Measurements from ENCODE around the gene C17orf58.

C17orf58 gene

DNA sequence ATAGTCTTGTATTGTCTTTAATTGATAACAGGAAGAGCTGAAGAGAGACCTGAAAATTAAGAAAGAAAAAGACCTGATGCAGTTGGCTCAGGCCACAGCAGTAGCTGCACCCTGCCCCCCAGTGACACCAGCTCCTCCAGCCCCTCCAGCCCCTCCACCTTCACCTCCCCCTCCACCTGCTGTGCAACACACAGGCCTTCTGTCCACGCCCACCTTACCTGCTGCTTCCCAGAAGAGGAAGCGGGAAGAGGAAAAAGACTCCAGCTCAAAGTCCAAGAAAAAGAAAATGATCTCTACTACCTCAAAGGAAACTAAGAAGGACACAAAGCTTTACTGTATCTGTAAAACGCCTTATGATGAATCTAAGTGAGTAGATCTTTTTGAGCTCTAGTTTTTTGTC, 36.8 kb downstream of the C17orf58 start:
- H3K36me3 ChIP-seq (ENCODE audit: control insufficient read depth, insufficient read depth, low read length) = peaks cover 64% of the 10 kb centered on the region
- H3K4me1 ChIP-seq (ENCODE audit: control insufficient read depth, insufficient read depth, low read length, poor library complexity, severe bottlenecking) = no peaks in the 10 kb centered on the region
- 80 to 88% methylated on average over 1 to 2 of the region's 3 CpGs for WGBS, 2 experiments (ENCODE audit: insufficient coverage in 2 of 2)
- H3K27ac ChIP-seq (ENCODE audit: low read depth, low read length, severe bottlenecking) = no peak overlapping the region
- no peak overlapping the region for H3K4me3 ChIP-seq (ENCODE audit: extremely low read depth, insufficient read depth, low read length, poor library complexity, severe bottlenecking)
- H3K9me3 ChIP-seq (ENCODE audit: control insufficient read depth, low read length) = no peaks in the 10 kb centered on the region

GRCh38 chr17:67950945-67951344, 45.3 kb downstream of the C17orf58 start:
- H3K36me3 ChIP-seq (ENCODE audit: control insufficient read depth, insufficient read depth, low read length) = peaks cover 80% of the 10 kb centered on the region
- H3K4me1 ChIP-seq (ENCODE audit: control insufficient read depth, insufficient read depth, low read length, poor library complexity, severe bottlenecking) = no peaks in the 10 kb centered on the region
- H3K9me3 ChIP-seq (ENCODE audit: control insufficient read depth, low read length) = no peaks in the 10 kb centered on the region
- no peak overlapping the region for H3K27ac ChIP-seq (ENCODE audit: low read depth, low read length, severe bottlenecking)
- no peak overlapping the region for H3K4me3 ChIP-seq (ENCODE audit: extremely low read depth, insufficient read depth, low read length, poor library complexity, severe bottlenecking)
- 92% methylated on average over 2 of the region's 2 CpGs; no CpG with 5 or more reads in 1 of the 2 experiments for WGBS, 2 experiments (ENCODE audit: insufficient coverage in 2 of 2)

- Histone ChIP-seq H3K36me3 (ENCODE audit: control insufficient read depth, insufficient read depth, low read length) (peaks cover 84% of the 10 kb centered on the region), H3K4me3 (ENCODE audit: extremely low read depth, insufficient read depth, low read length, poor library complexity, severe bottlenecking) (no peak overlapping the region), H3K4me1 (ENCODE audit: control insufficient read depth, insufficient read depth, low read length, poor library complexity, severe bottlenecking) (no peaks in the 10 kb centered on the region), H3K27ac (ENCODE audit: low read depth, low read length, severe bottlenecking) (no peak overlapping the region), H3K9me3 (ENCODE audit: control insufficient read depth, low read length) (no peaks in the 10 kb centered on the region)
- WGBS, 2 experiments (ENCODE audit: insufficient coverage in 2 of 2) = 89 to 100% methylated on average over 1 to 2 of the region's 5 CpGs
Measured at GRCh38 chr17:67947325-67947813, 48.9 kb downstream of the C17orf58 start.

- Histone ChIP-seq H3K4me3 (ENCODE audit: extremely low read depth, insufficient read depth, low read length, poor library complexity, severe bottlenecking) (no peak overlapping the region), H3K9me3 (ENCODE audit: control insufficient read depth, low read length) (no peaks in the 10 kb centered on the region), H3K36me3 (ENCODE audit: control insufficient read depth, insufficient read depth, low read length) (peaks cover 86% of the 10 kb centered on the region), H3K27ac (ENCODE audit: low read depth, low read length, severe bottlenecking) (no peak overlapping the region), H3K4me1 (ENCODE audit: control insufficient read depth, insufficient read depth, low read length, poor library complexity, severe bottlenecking) (no peaks in the 10 kb centered on the region)
Measured at GRCh38 chr17:67946513-67946912, 49.8 kb downstream of the C17orf58 start.

- no peaks in the 10 kb centered on the region for H3K4me1 ChIP-seq (ENCODE audit: control insufficient read depth, insufficient read depth, low read length, poor library complexity, severe bottlenecking)
- no peaks in the 10 kb centered on the region for H3K9me3 ChIP-seq (ENCODE audit: control insufficient read depth, low read length)
- WGBS, 2 experiments (ENCODE audit: insufficient coverage in 2 of 2) = 93 to 98% methylated on average over 5 of the region's 5 CpGs
- H3K36me3 ChIP-seq (ENCODE audit: control insufficient read depth, insufficient read depth, low read length) = peaks cover 87% of the 10 kb centered on the region
- no peak overlapping the region for H3K27ac ChIP-seq (ENCODE audit: low read depth, low read length, severe bottlenecking)
- H3K4me3 ChIP-seq (ENCODE audit: extremely low read depth, insufficient read depth, low read length, poor library complexity, severe bottlenecking) = no peak overlapping the region
Measured at GRCh38 chr17:67944035-67944434, 52.2 kb downstream of the C17orf58 start.

DNA sequence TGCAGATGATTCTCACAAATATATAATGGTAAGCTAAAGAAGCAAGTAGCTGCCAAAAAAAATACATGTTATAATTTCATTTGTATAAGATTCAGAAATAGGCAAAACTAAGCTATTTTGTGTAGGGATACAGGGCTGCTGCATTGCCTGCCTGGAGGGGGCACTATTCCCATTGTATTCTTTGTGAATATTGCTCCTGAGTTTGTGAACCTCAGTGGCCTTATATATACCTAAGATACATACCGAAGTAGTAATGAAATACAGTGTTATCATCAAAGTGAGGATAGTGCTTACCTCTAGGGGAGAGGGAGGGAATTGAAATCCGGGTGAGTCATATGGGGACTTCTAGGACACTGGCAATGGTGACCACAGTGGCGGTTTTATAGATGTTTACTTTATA, 53.5 kb downstream of the C17orf58 start:
- peaks cover 75% of the 10 kb centered on the region for H3K36me3 ChIP-seq (ENCODE audit: control insufficient read depth, insufficient read depth, low read length)
- H3K4me3 ChIP-seq (ENCODE audit: extremely low read depth, insufficient read depth, low read length, poor library complexity, severe bottlenecking) = no peak overlapping the region
- H3K9me3 ChIP-seq (ENCODE audit: control insufficient read depth, low read length) = no peaks in the 10 kb centered on the region
- no peak overlapping the region for H3K27ac ChIP-seq (ENCODE audit: low read depth, low read length, severe bottlenecking)
- H3K4me1 ChIP-seq (ENCODE audit: control insufficient read depth, insufficient read depth, low read length, poor library complexity, severe bottlenecking) = no peaks in the 10 kb centered on the region
- 90% methylated on average over 2 of the region's 3 CpGs; no CpG with 5 or more reads in 1 of the 2 experiments for WGBS, 2 experiments (ENCODE audit: insufficient coverage in 2 of 2)
